MCF 10A (cell line): Measurements from ENCODE around the gene VPS37D. TPM values are rescaled to one million over a fixed set of nuclear protein-coding genes. Genes with fewer than 3 reads are reported as not detected.

Experiments used
- BruUV-seq: library from RNA; stranded (reverse); fragments of 400-500 nt; replicated peaks from 2 replicates; lab custom pipeline; 2021; lab: Mats Ljungman, UMichigan
- CTCF ChIA-PET: fragments of 300-600 bp; sonication (Branson Sonifier 250); formaldehyde crosslinking; extraction: SDS; loops from one replicate; lab custom pipeline; 2021; ENCODE audit warnings: antibody characterized with exemption, inconsistent platforms; lab: Yijun Ruan, JAX
- POLR2A ChIA-PET: fragments of 300-600, 350-650 bp; sonication (Branson Sonifier 250); formaldehyde crosslinking; extraction: SDS; loops from one replicate; lab custom pipeline; 2020; ENCODE audit warnings: antibody characterized with exemption, inconsistent platforms; lab: Yijun Ruan, JAX
- DNase-seq: peaks from one replicate; pipeline ENCODE4 v3.0.0-alpha.2; 2018; ENCODE audit not compliant: unreplicated experiment
- H3K27ac Mint-ChIP-seq: one replicate; pipeline ENCODE4 v1.8.0; 2022; ENCODE audit warnings: mild to moderate bottlenecking, low read depth, mixed read lengths; ENCODE audit not compliant: unreplicated experiment
- H3K27me3 Mint-ChIP-seq: one replicate; pipeline ENCODE4 v1.8.0; 2022; ENCODE audit warnings: mixed read lengths; ENCODE audit not compliant: insufficient read depth, unreplicated experiment
- H3K36me3 Mint-ChIP-seq: one replicate; pipeline ENCODE4 v1.8.0; 2022; ENCODE audit warnings: mild to moderate bottlenecking, moderate library complexity, mixed read lengths; ENCODE audit not compliant: insufficient read depth, unreplicated experiment
- H3K4me1 Mint-ChIP-seq: one replicate; pipeline ENCODE4 v1.8.0; 2022; ENCODE audit warnings: mixed read lengths; ENCODE audit not compliant: insufficient read depth, unreplicated experiment
- H3K4me3 Mint-ChIP-seq: one replicate; pipeline ENCODE4 v1.8.0; 2022; ENCODE audit warnings: mild to moderate bottlenecking, moderate library complexity, mixed read lengths; ENCODE audit not compliant: unreplicated experiment
- H3K9me3 Mint-ChIP-seq: one replicate; pipeline ENCODE4 v1.8.0; 2022; ENCODE audit warnings: mixed read lengths; ENCODE audit not compliant: unreplicated experiment
- CTCF ChIP-seq: fragments of 200-600 bp; IDR thresholded peaks from one replicate; pipeline ENCODE4 v1.8.0; 2022; ENCODE audit warnings: antibody characterized with exemption, mild to moderate bottlenecking; ENCODE audit not compliant: unreplicated experiment
- intact Hi-C: fragments of 100-400 bp; cut with micrococcal nuclease; formaldehyde crosslinking; loops from 2 replicates; pipeline ENCODE4 v1.14.1; 2022
- total RNA-seq: library from RNA; stranded (reverse); gene quantifications from 2 replicates; pipeline ENCODE4 v1.2.3, GENCODE V29; 2022

VPS37D gene
- total RNA-seq, 1 experiment from 2014 or later, result 0.44 TPM

- BruUV-seq, result no TSS peak
- H3K9me3 Mint-ChIP-seq, result no peaks in the 10 kb centered on the region
- H3K4me1 Mint-ChIP-seq, result peaks cover 4% of the 10 kb centered on the region
- H3K27me3 Mint-ChIP-seq, result no peaks in the 10 kb centered on the region
- intact Hi-C loops, result no loop called here
- no peak for TF ChIP-seq CTCF
- H3K27ac Mint-ChIP-seq, result no peak overlapping the region
- no peak overlapping the region for H3K4me3 Mint-ChIP-seq
- ChIA-PET CTCF (interaction anchor here (0.6 to 0.9 kb wide), 2 partner anchors 37 to 112 kb away, joined by 3 to 4 read pairs; no protein-coding TSS in a partner anchor), POLR2A (no interaction called here)
- peaks cover 69% of the 10 kb centered on the region for H3K36me3 Mint-ChIP-seq
- no peak for DNase-seq
Observed at GRCh38 chr7:73688288-73688687, 20.7 kb downstream of the VPS37D start.

- Mint-ChIP-seq H3K27ac (no peak overlapping the region), H3K27me3 (no peaks in the 10 kb centered on the region), H3K36me3 (peaks cover 85% of the 10 kb centered on the region), H3K4me3 (no peak overlapping the region), H3K4me1 (no peaks in the 10 kb centered on the region), H3K9me3 (no peaks in the 10 kb centered on the region)
- BruUV-seq, result no TSS peak
- TF ChIP-seq CTCF, result no peak
- ChIA-PET CTCF (interaction anchor here (0.9 to 1.6 kb wide), 4 partner anchors 10 to 44 kb away, joined by 3 to 9 read pairs (median 4); no protein-coding TSS in a partner anchor), POLR2A (no interaction called here)
- no peak for DNase-seq
- intact Hi-C loops, result no loop called here
Observed at GRCh38 chr7:73690646-73691045, 23.0 kb downstream of the VPS37D start.

- no TSS peak for BruUV-seq
- DNase-seq, result no peak
- no peaks in the 10 kb centered on the region for H3K27me3 Mint-ChIP-seq
- H3K36me3 Mint-ChIP-seq, result peaks cover 87% of the 10 kb centered on the region
- ChIA-PET CTCF (interaction anchor here (0.6 to 1.2 kb wide), 3 partner anchors 10 to 116 kb away, joined by 3 to 5 read pairs (median 4); partner anchors contain the start of gene VPS37D), POLR2A (no interaction called here)
- TF ChIP-seq CTCF, result no peak
- H3K27ac Mint-ChIP-seq, result no peak overlapping the region
- H3K4me3 Mint-ChIP-seq, result no peak overlapping the region
- H3K9me3 Mint-ChIP-seq, result no peaks in the 10 kb centered on the region
- no peaks in the 10 kb centered on the region for H3K4me1 Mint-ChIP-seq
- intact Hi-C loops, result no loop called here
Observed at GRCh38 chr7:73696372-73696771, 28.7 kb downstream of the VPS37D start.

GRCh38 chr7:73698410-73698809 lies 30.8 kb downstream of the VPS37D start:
- DNase-seq, result no peak
- Mint-ChIP-seq H3K27me3 (no peaks in the 10 kb centered on the region), H3K27ac (no peak overlapping the region), H3K4me3 (no peak overlapping the region), H3K9me3 (no peaks in the 10 kb centered on the region), H3K4me1 (no peaks in the 10 kb centered on the region), H3K36me3 (peaks cover 74% of the 10 kb centered on the region)
- BruUV-seq, result no TSS peak
- no peak for TF ChIP-seq CTCF
- intact Hi-C loops, result no loop called here
- ChIA-PET CTCF (interaction anchor here (0.7 to 1.3 kb wide), 3 partner anchors 11 to 91 kb away, joined by 3 to 7 read pairs (median 3); no protein-coding TSS in a partner anchor), POLR2A (interaction anchor here (0.7 kb wide), 1 partner anchor 1951 kb away, joined by 3 read pairs; no protein-coding TSS in a partner anchor)
